Stimulated activated CD8-positive, alpha-beta memory T cell treated with anti-CD3 and anti-CD28 coated beads, Interleukin-12 subunit alpha, Interleukin-12 subunit beta, amount 100 ng/mL, for 1 hour (primary cell): ENCODE data around the gene OSTM1.

Experiments
- DNase-seq: peaks from one replicate; pipeline ENCODE4 v3.0.0-alpha.2; 2020; ENCODE audit warnings: low read depth

The OSTM1 gene

GRCh38 chr6:108100003-108100402, 25.5 kb upstream of the OSTM1 start:
- no peak for DNase-seq

DNA sequence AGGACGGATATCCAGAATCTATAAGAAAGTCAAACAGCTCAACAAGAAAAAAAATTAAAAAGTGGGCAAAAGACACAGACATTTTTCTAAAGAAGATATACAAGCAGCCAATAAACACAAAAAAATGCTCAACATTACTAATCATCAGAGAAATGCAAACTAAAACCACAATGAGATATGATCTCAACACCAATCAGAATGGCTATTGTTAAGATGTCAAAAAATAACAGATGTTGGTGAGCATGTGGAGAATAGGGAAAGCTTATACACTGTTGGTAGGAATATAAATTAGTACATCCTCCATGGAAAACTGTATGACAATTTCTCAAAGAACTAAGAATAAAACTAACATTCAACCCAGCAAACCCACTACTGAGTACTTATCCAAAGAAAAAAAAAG, 23.3 kb upstream of the OSTM1 start:
- no peak for DNase-seq

DNA sequence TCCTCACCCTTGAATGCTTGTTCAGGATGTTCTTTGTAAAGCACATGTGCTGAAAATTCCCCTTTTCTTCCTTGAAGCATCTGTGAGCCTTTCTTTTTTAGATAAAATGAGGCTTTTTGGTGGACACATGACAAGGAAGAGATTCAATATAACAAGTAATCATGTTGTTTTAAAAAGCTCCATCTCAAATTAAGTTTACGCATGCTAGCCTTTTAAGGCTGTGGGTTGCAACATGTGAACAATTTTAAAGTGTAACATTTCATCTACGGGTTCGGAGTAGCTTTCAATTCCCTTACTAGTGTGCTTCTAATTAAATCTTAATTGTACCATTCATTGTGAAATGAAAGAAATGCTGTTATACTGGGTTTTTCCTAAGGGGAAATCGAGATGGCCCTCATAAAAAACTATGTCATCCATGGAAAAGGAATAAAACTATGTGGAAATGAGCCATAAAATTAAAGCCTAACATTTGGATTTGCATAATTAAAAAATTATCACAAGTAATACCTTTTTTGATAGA, 19.3 kb upstream of the OSTM1 start:
- DNase-seq, result no peak

DNA sequence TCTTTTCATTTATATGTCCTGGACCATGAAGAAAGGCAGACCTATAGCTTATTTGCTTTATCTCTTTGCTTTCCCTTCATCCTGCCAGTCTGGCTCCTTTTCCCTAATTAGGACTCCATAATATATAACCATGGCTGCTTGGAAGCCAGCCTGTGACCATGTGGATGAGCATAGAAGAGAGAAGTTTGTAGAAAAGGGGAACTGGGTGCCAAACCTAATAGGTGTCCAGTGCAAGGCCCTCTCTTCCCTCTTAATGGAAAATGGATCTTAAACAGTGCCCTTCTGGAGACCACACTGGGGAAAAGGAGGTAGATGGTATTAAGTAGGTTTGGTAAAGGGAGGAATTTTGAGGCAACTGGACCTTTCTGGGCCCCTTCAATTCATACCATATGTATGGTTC, 16.7 kb upstream of the OSTM1 start:
- no peak for DNase-seq

DNA sequence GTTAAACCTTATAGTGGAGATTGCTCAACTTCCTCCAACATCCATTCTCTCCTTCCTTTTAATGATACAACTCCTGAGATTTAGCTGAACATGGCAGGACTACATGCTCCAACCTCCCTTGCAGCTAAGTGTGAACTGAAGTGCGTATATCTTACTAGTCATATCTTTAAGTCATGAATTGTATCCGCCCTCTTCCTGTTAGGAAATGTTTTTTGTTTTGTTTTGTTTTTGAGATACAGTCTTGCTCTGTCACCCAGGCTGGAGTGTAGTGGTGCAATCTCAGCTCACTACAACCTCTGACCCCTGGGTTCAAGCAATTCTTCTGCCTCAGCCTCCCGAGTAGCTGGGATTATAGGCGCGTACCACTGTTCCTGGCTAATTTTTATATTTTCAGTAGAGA, 8.8 kb upstream of the OSTM1 start:
- no peak for DNase-seq

DNA sequence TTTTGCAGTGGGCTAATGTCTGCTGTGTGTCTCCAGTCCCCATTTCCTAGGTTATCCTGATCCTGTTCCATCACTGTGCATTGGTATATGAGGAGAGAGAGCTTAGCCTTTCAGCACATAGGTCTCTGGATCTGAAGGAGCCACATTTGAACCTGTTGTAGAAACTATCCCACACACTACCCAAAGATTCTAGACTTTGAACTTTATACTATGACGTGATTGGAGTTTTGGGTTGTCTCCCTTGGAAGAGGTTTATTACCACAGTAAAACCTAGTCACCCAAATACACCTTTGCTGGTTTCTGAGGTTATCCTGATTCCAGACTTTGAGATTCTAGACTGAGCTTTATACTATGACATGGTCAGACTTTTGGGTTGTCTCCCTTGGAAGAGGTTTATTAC, 8.0 kb upstream of the OSTM1 start:
- DNase-seq, result no peak

- DNase-seq, result no peak
These were observed 5.7 kb upstream of the OSTM1 start for GRCh38 chr6:108080010-108080780.

- no peak for DNase-seq
These were observed 3.6 kb upstream of the OSTM1 start for GRCh38 chr6:108078191-108078590.

GRCh38 chr6:108074057-108074358, 533 bp downstream of the OSTM1 start:
- DNase-seq, result no peak

- DNase-seq, result no peak
These were observed 2.7 kb downstream of the OSTM1 start for GRCh38 chr6:108071736-108072276.

DNA sequence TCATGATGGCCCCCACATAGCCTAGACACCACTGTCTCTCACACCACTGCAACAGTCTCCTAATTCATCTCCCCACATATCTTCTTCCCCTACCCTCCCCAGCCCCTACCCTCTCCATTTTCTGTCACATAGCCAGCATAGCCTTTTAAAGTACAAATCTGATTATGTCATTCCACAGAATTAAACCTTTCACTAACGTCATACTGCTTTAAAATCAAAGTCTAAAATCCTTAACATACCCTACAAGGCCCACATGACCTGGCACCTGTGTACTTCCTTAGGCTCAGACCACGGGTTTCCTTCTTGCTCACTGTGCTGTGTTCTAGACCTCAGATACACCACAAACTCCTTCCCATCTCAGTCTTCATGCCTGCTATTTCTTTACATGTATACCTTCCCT, 5.9 kb downstream of the OSTM1 start:
- no peak for DNase-seq

DNA sequence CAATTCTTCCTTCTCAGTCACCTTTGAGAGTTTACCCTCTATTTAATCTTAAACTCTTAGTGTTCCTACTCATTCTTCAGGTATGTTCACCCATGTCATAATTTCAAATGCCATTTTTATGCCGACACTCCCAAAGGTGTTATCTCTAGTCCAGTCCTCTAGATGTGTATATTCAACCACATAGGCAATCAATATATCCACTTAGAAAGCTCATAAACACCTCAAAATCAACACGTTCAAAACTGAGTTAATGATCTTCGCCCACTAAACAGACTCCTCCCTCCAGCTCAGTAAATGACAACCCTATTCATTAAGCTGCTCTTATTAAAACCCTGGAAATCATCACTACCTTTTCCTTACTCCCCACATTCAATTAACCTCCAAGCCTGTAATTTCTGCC, 6.4 kb downstream of the OSTM1 start:
- DNase-seq, result no peak

DNA sequence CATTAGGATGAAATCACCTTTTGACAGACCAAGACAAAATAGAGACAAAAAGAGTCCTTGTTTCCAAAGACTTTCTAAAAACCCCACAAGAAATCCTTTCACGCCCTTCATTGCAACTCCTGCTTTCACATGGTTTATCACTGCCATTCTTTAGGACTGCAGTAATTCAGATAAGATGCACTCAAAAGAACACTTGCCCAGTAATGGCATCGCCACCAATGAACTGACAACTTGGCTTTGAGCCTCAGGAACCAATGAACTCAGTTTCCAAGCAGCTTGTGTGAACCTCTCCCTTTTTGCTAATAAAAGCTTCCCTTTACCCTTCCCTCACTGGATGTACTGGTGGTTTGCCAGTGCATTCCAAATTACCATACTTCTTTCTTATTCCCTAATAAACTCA, 21.8 kb downstream of the OSTM1 start:
- no peak for DNase-seq

DNA sequence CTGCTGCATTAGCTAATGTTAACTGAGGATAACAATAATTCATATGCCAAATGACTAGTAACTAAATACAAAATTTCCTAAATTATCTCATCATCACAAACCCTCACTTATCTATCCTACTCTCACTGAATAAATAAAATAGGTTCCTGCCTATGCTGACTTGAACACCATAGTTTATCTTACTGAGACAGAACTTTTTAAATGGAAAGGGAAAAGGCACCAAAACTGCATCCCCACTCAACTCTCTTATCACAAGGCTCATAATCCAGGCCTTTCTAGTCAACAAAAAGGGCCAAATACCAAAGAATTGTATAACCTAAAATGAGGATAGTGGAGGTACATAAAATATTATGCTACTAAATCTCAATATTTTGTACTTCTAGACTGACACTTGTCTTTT, 23.1 kb downstream of the OSTM1 start:
- DNase-seq, result no peak

DNA sequence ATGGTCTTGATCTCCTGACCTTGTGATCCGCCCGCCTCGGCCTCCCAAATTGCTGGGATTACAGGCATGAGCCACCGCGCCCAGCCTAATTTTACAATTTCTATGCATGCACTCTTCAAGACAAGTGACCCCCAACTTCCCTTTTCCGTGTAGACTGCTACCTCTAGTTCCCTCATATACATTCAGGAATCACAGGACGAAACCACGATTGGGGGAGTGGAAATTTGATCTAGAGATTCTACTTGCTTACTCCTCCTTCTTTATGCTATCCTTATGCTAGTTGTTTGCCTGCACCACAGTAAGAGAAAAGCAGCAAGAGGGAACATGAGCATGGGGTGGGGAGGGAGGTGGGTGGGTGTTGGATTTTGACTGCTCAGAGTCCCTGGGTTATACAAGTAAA, 34.9 kb downstream of the OSTM1 start:
- no peak for DNase-seq

DNA sequence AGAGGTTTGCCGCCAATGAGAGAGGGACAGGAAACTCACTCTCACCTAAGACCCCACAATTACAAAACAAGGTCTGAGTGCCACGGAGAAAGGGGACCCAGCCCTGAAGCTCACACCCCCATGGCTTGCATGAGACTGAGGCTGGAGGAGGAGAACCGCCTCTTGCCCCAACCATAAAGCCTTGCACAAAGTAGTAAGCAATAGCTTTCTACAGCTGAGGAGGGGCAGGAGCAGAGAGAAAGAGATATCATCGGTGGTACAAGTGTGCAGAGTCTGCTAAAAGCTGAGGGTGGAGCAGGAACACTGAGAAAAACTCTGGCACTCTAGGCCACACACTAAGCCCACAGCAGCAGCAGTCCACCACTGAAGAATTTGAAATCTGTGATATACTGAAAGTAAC, 37.7 kb downstream of the OSTM1 start:
- no peak for DNase-seq

- DNase-seq, result no peak
These were observed 42.6 kb downstream of the OSTM1 start for GRCh38 chr6:108031968-108032367.

GRCh38 chr6:108030211-108030610, 44.3 kb downstream of the OSTM1 start:
- DNase-seq, result no peak

- no peak for DNase-seq
These were observed 45.2 kb downstream of the OSTM1 start for GRCh38 chr6:108029226-108029921.

DNA sequence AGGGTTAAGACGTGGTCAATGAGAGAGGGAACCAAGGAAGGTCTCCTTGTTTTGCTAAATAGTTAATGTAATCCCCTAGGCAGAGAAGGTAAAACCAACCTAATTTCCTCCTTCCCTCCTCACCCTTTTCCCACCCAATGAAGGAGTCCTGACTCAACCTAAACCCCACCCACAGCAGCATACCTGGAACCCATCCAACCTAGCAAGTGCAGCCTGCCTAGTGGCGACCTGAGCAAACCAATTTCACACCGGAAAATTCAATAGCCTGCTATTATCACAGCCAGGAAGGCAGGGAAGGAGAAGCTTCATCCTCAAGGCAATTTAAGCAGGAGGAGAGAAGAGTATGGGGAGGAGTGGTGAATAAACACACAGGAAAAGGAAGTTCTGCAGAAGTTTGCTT, 46.9 kb downstream of the OSTM1 start:
- DNase-seq, result no peak

DNA sequence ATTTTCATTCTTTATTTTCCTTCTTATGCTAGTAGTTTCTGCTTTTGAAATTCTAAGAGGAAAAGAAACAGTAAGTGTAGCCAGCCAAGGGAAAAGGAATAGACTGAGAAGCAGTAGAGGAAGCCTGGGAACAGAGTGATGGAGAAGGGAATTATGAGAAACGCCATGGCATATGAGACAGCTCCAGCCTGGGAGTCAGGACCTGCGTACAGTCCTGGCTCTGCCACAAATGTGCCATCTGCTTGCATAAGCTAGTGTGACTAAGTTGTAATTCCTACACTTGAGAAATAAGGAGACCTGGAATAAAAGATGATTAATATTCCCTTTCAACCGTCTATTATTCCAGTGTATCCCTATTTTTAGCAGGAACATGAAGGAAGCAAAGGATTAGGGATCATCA, 47.5 kb downstream of the OSTM1 start:
- no peak for DNase-seq

DNA sequence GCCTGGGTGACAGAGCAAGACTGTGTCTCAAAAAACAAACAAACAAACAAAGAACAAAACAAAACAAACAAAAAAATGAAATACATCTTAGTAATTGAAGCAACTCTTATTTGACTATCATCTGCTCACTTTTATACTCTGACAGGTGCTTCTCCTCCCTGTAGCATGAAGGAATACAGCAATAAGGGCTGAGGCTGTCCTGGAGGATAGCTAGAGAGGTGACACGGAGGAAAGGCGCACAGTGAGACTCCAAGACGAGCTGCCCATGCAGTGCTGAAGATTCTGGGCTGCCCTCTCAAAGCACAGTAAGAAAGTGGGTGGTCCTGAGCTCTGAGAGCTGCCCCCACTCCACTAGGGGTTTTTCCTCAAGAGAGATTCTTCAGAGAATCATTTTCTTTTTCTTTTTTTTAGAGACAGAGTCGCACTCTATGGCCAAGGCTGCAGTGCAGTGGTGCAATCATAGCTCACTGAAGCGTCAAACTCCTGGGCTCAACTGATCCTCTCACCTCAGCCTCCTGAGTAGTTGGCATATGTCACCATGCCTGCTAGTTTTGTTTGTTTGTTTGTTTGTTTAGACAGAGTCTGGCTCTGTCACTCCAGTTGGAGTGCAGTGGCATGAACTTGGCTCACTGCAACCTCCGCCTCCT, 50.0 kb downstream of the OSTM1 start:
- no peak for DNase-seq

- no peak for DNase-seq
These were observed 53.9 kb downstream of the OSTM1 start for GRCh38 chr6:108020472-108021116.
